HG03432 (cell line): ENCODE data around the gene SLC47A1.
"Not testable (repeated sequence)": the region's sequence is repeated elsewhere in the genome, so short reads cannot be mapped to it uniquely, and the experiment has no call there.

Experiments used
- ATAC-seq: cut with Tn5 transposase; IDR thresholded peaks from one replicate; pipeline ENCODE4 v1.9.1; 2021; ENCODE audit warnings: mild to moderate bottlenecking, moderate library complexity; ENCODE audit not compliant: unreplicated experiment

The SLC47A1 gene

GRCh38 chr17:19533718-19534561 lies at the start of gene SLC47A1:
TSS of gene SLC47A1 (plus strand) at chr17:19533854. CDS start at chr17:19533940, 86 bp downstream.
- ATAC-seq = no peak

GRCh38 chr17:19485800-19486340 lies 47.8 kb upstream of the SLC47A1 start:
- ATAC-seq = no peak

GRCh38 chr17:19486351-19487023 lies 47.2 kb upstream of the SLC47A1 start:
- ATAC-seq = no peak

GRCh38 chr17:19487024-19487600 lies 46.5 kb upstream of the SLC47A1 start:
- no peak for ATAC-seq

GRCh38 chr17:19492141-19492540 lies 41.5 kb upstream of the SLC47A1 start:
- ATAC-seq = no peak

GRCh38 chr17:19494961-19495806 lies 38.5 kb upstream of the SLC47A1 start:
- no peak for ATAC-seq

- no peak for ATAC-seq
Observed at GRCh38 chr17:19495828-19496528, 37.7 kb upstream of the SLC47A1 start.

GRCh38 chr17:19497624-19498023 lies 36.0 kb upstream of the SLC47A1 start:
- ATAC-seq = no peak

- no peak for ATAC-seq
Observed at GRCh38 chr17:19501219-19501618, 32.4 kb upstream of the SLC47A1 start.

GRCh38 chr17:19502517-19502916 lies 31.1 kb upstream of the SLC47A1 start:
- no peak for ATAC-seq

- ATAC-seq = not testable (repeated sequence)
Observed at GRCh38 chr17:19505561-19505960, 28.1 kb upstream of the SLC47A1 start.

- peak; percentile 78 for ATAC-seq
Observed at GRCh38 chr17:19507775-19508576, 25.7 kb upstream of the SLC47A1 start.

- no peak for ATAC-seq
Observed at GRCh38 chr17:19508577-19508867, 25.1 kb upstream of the SLC47A1 start.

- ATAC-seq = not testable (repeated sequence)
Observed at GRCh38 chr17:19509281-19509852, 24.3 kb upstream of the SLC47A1 start.

GRCh38 chr17:19510903-19511302 lies 22.8 kb upstream of the SLC47A1 start:
- no peak for ATAC-seq

- ATAC-seq = no peak
Observed at GRCh38 chr17:19513897-19514488, 19.7 kb upstream of the SLC47A1 start.

- ATAC-seq = no peak
Observed at GRCh38 chr17:19517699-19518098, 16.0 kb upstream of the SLC47A1 start.

GRCh38 chr17:19519388-19520291 lies 14.0 kb upstream of the SLC47A1 start:
- ATAC-seq = not testable (repeated sequence)
